Trophoblast cell (in vitro differentiated cells and primary cell): ENCODE results near the gene TBL1XR1.
"Not testable (repeated sequence)": the region's sequence is repeated elsewhere in the genome, so short reads cannot be mapped to it uniquely, and the experiment has no call there.

Source experiments
- DNase-seq, 2 donors: peaks; one replicate each; pipeline ENCODE4 v3.0.0-alpha.2; 2016
- H2AFZ ChIP-seq: 2 replicates; pipeline ENCODE4 v1.6.1; 2013; ENCODE audit warnings: low read length, moderate library complexity, mild to moderate bottlenecking; ENCODE audit not compliant: insufficient read depth, poor library complexity
- H2AK5ac ChIP-seq: 2 replicates; pipeline ENCODE4 v1.6.1; 2013; ENCODE audit warnings: mild to moderate bottlenecking, low read length
- H2BK120ac ChIP-seq: 2 replicates; pipeline ENCODE4 v1.6.1; 2013; ENCODE audit warnings: low read length, mild to moderate bottlenecking, moderate library complexity; ENCODE audit not compliant: insufficient read depth, poor library complexity
- H2BK12ac ChIP-seq: 2 replicates; pipeline ENCODE4 v1.6.1; 2013; ENCODE audit warnings: mild to moderate bottlenecking, low read length, moderate library complexity
- H2BK5ac ChIP-seq: 2 replicates; pipeline ENCODE4 v1.6.1; 2013; ENCODE audit warnings: low read length, low read depth, moderate library complexity, mild to moderate bottlenecking; ENCODE audit not compliant: poor library complexity
- H3K14ac ChIP-seq: 2 replicates; pipeline ENCODE4 v1.6.1; 2013; ENCODE audit warnings: mild to moderate bottlenecking, low read length
- H3K18ac ChIP-seq: 2 replicates; pipeline ENCODE4 v1.6.1; 2013; ENCODE audit warnings: mild to moderate bottlenecking, low read length
- H3K23ac ChIP-seq: 2 replicates; pipeline ENCODE4 v1.6.1; 2013; ENCODE audit warnings: low read length
- H3K27ac ChIP-seq: 2 replicates; pipeline ENCODE4 v1.5.1; 2013; ENCODE audit warnings: low read depth, mild to moderate bottlenecking, inconsistent platforms, low read length, moderate library complexity
- H3K27me3 ChIP-seq: 2 replicates; pipeline ENCODE4 v1.6.1; 2013; ENCODE audit warnings: inconsistent platforms, mild to moderate bottlenecking, low read length, moderate library complexity; ENCODE audit not compliant: insufficient read depth
- H3K36me3 ChIP-seq, 2 experiments: 1 replicate in 1 of 2; 2 replicates in 1 of 2; pipeline ENCODE4 v1.6.1; 2013; ENCODE audit warnings: low read length in 2 of 2, mild to moderate bottlenecking in 2 of 2, moderate library complexity in 1 of 2; ENCODE audit not compliant: insufficient read depth in 2 of 2, control insufficient read depth in 1 of 2
- H3K4ac ChIP-seq: 2 replicates; pipeline ENCODE4 v1.6.1; 2013; ENCODE audit warnings: low read depth, mild to moderate bottlenecking, low read length, moderate library complexity
- H3K4me1 ChIP-seq, 2 experiments: 1 replicate in 1 of 2; 2 replicates in 1 of 2; pipeline ENCODE4 v1.6.1; 2013; ENCODE audit warnings: low read length in 2 of 2, mild to moderate bottlenecking in 2 of 2, moderate library complexity in 1 of 2; ENCODE audit not compliant: insufficient read depth in 2 of 2, control insufficient read depth in 1 of 2
- H3K4me2 ChIP-seq: 2 replicates; pipeline ENCODE4 v1.6.1; 2013; ENCODE audit warnings: inconsistent platforms, mild to moderate bottlenecking, low read length, moderate library complexity
- H3K4me3 ChIP-seq: 2 replicates; pipeline ENCODE4 v1.5.1; 2013; ENCODE audit warnings: mild to moderate bottlenecking, low read depth, low read length, inconsistent platforms
- H3K79me1 ChIP-seq: one replicate; pipeline ENCODE4 v1.6.1; 2013; ENCODE audit warnings: low read length
- H3K79me2 ChIP-seq: 2 replicates; pipeline ENCODE4 v1.6.1; 2013; ENCODE audit warnings: low read length, mild to moderate bottlenecking; ENCODE audit not compliant: control insufficient read depth, insufficient read depth, poor library complexity
- H3K9ac ChIP-seq: 2 replicates; pipeline ENCODE4 v1.6.1; 2013; ENCODE audit warnings: mild to moderate bottlenecking, low read length
- H3K9me3 ChIP-seq: 2 replicates; pipeline ENCODE4 v1.6.1; 2013; ENCODE audit warnings: low read depth, mild to moderate bottlenecking, control low read depth, inconsistent platforms, low read length; ENCODE audit not compliant: insufficient read depth
- H4K12ac ChIP-seq: 2 replicates; pipeline ENCODE4 v1.6.1; 2013; ENCODE audit warnings: low read depth, mild to moderate bottlenecking, low read length, moderate library complexity
- H4K8ac ChIP-seq: 2 replicates; pipeline ENCODE4 v1.6.1; 2013; ENCODE audit warnings: low read depth, mild to moderate bottlenecking, low read length, moderate library complexity
- H4K91ac ChIP-seq: one replicate; pipeline ENCODE4 v1.6.1; 2013; ENCODE audit warnings: low read depth, mild to moderate bottlenecking, low read length, moderate library complexity
- WGBS: extraction: QIAGEN DNeasy Blood & Tissue Kit; methylation state at CpG from one replicate; pipeline ENCODE4 v1.1.7; 2013; ENCODE audit warnings: missing lambda C conversion rate; ENCODE audit not compliant: insufficient read length, insufficient coverage; ENCODE audit errors: extremely low coverage; 5-methylcytosine and 5-hydroxymethylcytosine counted together

Gene TBL1XR1

DNA sequence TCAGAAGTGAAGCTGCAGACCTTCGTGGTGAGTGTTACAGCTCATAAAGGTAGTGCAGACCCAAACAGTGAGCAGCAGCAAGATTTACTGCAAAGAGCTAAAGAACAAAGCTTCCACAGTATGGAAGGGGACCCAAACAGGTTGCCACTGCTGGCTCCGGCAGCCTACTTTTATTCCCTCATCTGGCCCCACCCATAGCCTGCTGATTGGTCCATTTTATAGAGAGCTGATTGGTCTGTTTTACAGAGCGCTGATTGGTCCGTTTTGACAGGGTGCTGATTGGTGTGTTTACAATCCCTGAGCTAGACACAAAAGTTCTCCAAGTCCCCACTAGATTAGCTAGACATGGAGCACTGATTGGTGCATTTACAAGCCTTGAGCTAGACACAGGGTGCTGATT is 5.7 kb upstream of the TBL1XR1 start:
- H2BK12ac ChIP-seq, H2BK5ac ChIP-seq, H3K79me1 ChIP-seq, H3K4ac ChIP-seq, H3K27me3 ChIP-seq, H4K8ac ChIP-seq, H3K14ac ChIP-seq, H3K23ac ChIP-seq, H2AK5ac ChIP-seq, H3K79me2 ChIP-seq, H3K9me3 ChIP-seq, H3K36me3 ChIP-seq, H4K12ac ChIP-seq, H3K4me1 ChIP-seq, H3K9ac ChIP-seq, H3K4me2 ChIP-seq, H3K18ac ChIP-seq, H2AFZ ChIP-seq, DNase-seq, H3K27ac ChIP-seq, H2BK120ac ChIP-seq, H3K4me3 ChIP-seq, H4K91ac ChIP-seq: not testable (repeated sequence)
- no CpG with 5 or more reads among the region's 4 CpGs for WGBS

DNA sequence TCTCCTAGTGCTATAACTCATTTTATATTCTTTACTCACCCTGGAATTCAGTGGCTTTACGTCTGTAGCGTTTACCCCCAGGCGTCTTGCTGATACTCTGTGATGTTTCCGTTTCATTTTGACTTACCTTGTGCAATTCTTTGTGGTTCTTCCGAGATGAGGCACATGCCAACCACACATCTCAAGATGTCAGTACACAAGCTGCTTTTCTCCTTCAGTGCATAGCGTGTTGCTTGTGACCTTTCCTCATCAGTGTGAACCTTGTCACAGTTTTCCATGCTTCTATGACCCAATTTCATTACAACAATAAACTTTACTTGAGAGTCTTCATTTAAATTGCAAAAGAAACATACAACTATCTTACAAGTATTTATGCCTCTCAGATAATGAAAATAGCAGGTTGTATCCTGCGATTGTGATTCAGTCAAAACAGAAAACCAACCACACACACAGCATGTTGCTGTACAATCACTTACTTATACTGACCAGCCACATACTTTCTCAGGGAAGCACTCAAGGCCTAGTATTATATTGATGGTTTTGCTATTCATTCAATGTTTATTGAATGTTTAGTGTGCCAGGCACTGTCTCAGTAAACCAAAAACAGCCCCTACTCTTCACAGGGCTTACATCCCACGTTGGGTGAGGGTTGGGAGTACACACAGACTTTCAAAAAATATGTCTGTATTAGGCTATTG is 4.6 kb upstream of the TBL1XR1 start:
- Histone ChIP-seq H3K4me1 (peaks cover 0 to 3% of the 10 kb centered on the region in 2 experiments), H4K91ac (no peak overlapping the region), H2BK120ac (no peak overlapping the region), H2AFZ (no peak overlapping the region), H2BK12ac (no peak overlapping the region), H3K9me3 (peaks cover 5% of the 10 kb centered on the region), H3K4me3 (no peak overlapping the region), H3K79me1 (peaks cover 7% of the 10 kb centered on the region), H3K23ac (no peak overlapping the region), H4K12ac (no peak overlapping the region), H3K27me3 (no peaks in the 10 kb centered on the region), H3K9ac (no peak overlapping the region), H3K18ac (no peak overlapping the region), H3K36me3 (no peaks in the 10 kb centered on the region), H2BK5ac (no peak overlapping the region), H3K14ac (no peak overlapping the region), H3K4me2 (no peak overlapping the region), H2AK5ac (no peak overlapping the region), H4K8ac (no peak overlapping the region), H3K4ac (no peak overlapping the region), H3K79me2 (peaks cover 2% of the 10 kb centered on the region), H3K27ac (no peak overlapping the region)
- WGBS: no CpG with 5 or more reads among the region's 8 CpGs
- DNase-seq: peak; percentile 85 to 95

DNA sequence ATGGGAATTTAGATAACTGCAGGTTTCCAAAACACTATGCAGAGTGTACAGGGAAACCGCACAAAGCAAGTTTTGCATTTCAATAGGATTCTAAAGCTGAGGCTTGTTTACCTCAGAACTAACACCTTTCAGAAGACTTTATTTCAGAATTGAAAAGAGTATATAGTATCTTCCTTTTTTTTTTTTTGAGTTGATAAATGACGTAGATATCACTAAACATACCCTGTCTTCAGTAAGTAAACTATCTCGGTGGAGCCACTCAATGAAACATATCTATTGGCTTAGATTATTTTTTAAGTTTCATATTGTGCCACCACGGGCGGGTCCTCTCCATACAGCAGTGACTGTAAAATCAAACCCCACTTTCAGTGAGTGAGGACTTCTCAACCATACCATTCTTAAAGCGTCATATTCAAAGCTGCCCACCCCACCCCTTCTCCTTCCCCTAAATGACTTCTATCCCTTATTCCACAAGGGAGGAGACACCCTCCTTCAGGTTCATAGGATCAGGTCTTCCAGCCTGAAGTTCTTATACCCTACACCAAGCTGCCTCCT is 2.0 kb upstream of the TBL1XR1 start:
- no peak for DNase-seq
- no peak overlapping the region for H2AFZ ChIP-seq
- peaks cover 4% of the 10 kb centered on the region for H3K9me3 ChIP-seq
- no peak overlapping the region for H3K27ac ChIP-seq
- no peak overlapping the region for H3K18ac ChIP-seq
- H3K4me3 ChIP-seq: no peak overlapping the region
- peaks cover 0 to 3% of the 10 kb centered on the region in 2 experiments for H3K4me1 ChIP-seq
- H3K4me2 ChIP-seq: no peak overlapping the region
- H2AK5ac ChIP-seq: no peak overlapping the region
- no peak overlapping the region for H2BK5ac ChIP-seq
- no peak overlapping the region for H2BK12ac ChIP-seq
- H3K23ac ChIP-seq: no peak overlapping the region
- peaks cover 18% of the 10 kb centered on the region for H3K79me1 ChIP-seq
- H4K8ac ChIP-seq: no peak overlapping the region
- H2BK120ac ChIP-seq: no peak overlapping the region
- H3K4ac ChIP-seq: no peak overlapping the region
- H4K91ac ChIP-seq: no peak overlapping the region
- H3K27me3 ChIP-seq: no peaks in the 10 kb centered on the region
- no peak overlapping the region for H3K14ac ChIP-seq
- H3K79me2 ChIP-seq: peaks cover 11% of the 10 kb centered on the region
- no peak overlapping the region for H4K12ac ChIP-seq
- WGBS: no CpG with 5 or more reads among the region's 6 CpGs
- no peaks in the 10 kb centered on the region for H3K36me3 ChIP-seq
- no peak overlapping the region for H3K9ac ChIP-seq

GRCh38 chr3:177197727-177198460 is 612 bp upstream of the TBL1XR1 start:
- Histone ChIP-seq H3K36me3 (no peaks in the 10 kb centered on the region), H3K4me2 (peak overlapping the region; percentile 60), H3K27me3 (no peaks in the 10 kb centered on the region), H3K79me1 (peaks cover 18% of the 10 kb centered on the region), H3K27ac (peak overlapping the region; percentile 96), H4K12ac (peak overlapping the region; percentile 95), H2AFZ (peak overlapping the region; percentile 90), H4K91ac (peak overlapping the region; percentile 97), H3K23ac (no peak overlapping the region), H3K9me3 (no peaks in the 10 kb centered on the region), H2BK5ac (peak overlapping the region; percentile 82), H2AK5ac (peak overlapping the region; percentile 80), H3K79me2 (peaks cover 18% of the 10 kb centered on the region), H3K4me3 (peak overlapping the region; percentile 60), H2BK12ac (peak overlapping the region; percentile 62), H2BK120ac (peak overlapping the region; percentile 92), H3K4me1 (peaks cover 0 to 3% of the 10 kb centered on the region in 2 experiments), H3K14ac (peak overlapping the region; percentile 92), H3K9ac (peak overlapping the region; percentile 65), H3K18ac (peak overlapping the region; percentile 82), H3K4ac (peak overlapping the region; percentile 66), H4K8ac (peak overlapping the region; percentile 94)
- WGBS: no CpG with 5 or more reads among the region's 57 CpGs
- DNase-seq: peak; percentile 22 to 84
